Activated CD4-positive, CD25-positive, alpha-beta regulatory T cell treated with anti-CD3 and anti-CD28 coated beads, Interleukin-2, amount 50 U/mL, for 24 hours (primary cell): ENCODE measurements around the gene JKAMP.
"Not testable (repeated sequence)": the region's sequence is repeated elsewhere in the genome, so short reads cannot be mapped to it uniquely, and the experiment has no call there.

ENCODE experiments used
- ATAC-seq, 2 donors: fragments of 150-1000 bp; cut with Tn5 transposase; one replicate each; pipeline ENCODE4 v1.10.0; 2021; ENCODE audit warnings: mild to moderate bottlenecking in 1 of 2, moderate library complexity in 1 of 2

The JKAMP gene, protein sequence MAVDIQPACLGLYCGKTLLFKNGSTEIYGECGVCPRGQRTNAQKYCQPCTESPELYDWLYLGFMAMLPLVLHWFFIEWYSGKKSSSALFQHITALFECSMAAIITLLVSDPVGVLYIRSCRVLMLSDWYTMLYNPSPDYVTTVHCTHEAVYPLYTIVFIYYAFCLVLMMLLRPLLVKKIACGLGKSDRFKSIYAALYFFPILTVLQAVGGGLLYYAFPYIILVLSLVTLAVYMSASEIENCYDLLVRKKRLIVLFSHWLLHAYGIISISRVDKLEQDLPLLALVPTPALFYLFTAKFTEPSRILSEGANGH

DNA sequence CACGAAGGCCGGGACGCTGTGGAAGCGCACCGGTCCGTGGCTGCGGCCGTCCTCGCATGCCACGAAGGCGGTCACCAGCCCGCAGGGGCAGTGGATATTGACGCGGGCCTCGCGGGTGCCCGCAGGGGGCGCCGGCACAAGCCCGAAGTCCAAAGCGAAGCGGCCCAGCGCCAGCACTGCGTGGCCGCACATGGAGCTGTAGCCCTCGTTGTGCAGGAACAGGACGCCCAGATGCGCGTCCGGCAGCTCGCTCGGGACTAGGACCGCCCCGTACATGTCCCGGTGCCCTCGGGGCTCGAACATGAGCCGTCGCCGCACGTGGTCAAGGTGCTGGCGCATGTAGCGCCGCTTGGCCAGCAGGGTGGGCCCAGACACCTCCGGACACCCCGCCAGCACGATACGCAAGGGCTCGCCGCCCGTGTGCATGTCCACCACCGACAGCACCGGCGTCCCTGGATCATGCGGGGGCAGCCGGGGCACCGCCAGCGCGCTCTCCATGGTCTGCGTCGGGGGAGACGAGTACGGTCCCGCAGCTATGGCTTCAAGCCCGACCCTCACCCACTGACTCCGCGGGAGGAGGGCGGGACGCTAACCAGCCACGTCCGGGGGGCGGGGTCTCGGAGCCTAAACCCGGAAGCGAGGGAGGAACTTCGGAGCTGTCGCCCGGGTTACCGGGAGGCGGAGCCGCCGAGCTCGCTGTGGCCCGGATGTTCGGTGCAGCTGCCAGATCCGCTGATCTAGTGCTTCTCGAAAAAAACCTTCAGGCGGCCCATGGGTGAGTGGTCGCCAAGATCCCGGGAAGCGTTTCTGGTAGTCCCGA, at the start of gene JKAMP, which contains the start of gene L3HYPDH:
JKAMP (plus strand) TSS at position 699 of the 820 bp plus-strand sequence; CDS start at position 772, 73 bp downstream.
L3HYPDH (minus strand) TSS at position 590 of the 820 bp plus-strand sequence; CDS start at position 498, 92 bp downstream.
- ATAC-seq: peak; percentile 94 to 95

DNA sequence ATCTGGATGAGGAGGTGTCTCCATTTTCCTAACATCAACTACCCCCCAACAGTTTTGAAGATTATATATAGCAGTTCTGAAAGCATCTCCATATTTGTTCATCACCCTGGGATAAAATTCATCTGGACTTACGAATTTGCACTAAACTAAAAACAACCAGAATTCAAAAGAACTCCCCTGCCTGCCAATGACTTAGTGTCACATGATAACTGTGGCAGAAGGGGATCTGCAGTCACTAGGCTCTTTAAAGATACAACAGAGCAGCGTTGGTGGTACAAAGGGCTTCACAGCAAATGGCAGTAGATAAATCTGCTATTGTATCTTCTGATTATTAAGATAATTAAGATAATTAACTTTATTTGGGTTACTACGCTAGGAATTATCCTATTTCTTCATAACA, 49.2 kb upstream of the JKAMP start:
- ATAC-seq: no peak

DNA sequence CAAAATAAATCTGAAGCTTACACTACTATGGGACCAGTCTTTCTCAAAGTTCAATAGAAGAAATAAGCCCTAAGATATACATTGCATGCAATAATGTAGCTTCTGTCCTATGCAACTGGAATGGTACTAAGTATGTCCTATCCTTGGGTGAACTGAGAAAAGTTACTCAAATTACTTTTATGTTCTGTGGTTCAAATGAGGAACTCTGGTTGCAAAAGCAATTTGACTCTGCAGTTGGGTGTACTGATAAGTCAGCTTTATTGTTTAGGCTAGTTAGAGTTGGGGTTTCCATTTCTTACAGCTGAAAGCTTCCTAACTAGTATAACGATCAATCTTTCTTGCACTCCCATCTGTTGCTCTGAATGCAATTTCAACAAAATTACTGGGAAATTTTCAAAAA, 48.3 kb upstream of the JKAMP start:
- no peak for ATAC-seq

DNA sequence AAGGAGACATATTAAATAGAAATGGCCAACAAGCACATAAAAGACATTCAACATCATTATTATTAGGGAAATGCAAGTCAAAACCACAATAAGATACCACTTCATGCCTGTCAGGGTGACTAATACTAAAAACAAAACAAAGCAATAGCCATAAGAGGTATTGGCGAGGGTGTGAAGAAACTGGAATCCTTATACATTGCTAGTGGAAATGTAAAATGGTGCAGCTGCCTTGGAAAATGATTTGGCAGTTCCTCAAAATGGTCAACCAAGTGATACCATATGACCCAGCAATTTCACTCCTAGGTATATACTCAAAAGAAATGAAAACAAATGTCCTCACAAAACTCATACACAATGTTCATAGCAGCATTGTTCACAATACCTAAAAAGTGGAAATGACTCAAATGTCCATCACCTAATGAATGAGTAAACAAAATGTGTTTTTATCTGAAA, 46.1 kb upstream of the JKAMP start:
- no peak for ATAC-seq

DNA sequence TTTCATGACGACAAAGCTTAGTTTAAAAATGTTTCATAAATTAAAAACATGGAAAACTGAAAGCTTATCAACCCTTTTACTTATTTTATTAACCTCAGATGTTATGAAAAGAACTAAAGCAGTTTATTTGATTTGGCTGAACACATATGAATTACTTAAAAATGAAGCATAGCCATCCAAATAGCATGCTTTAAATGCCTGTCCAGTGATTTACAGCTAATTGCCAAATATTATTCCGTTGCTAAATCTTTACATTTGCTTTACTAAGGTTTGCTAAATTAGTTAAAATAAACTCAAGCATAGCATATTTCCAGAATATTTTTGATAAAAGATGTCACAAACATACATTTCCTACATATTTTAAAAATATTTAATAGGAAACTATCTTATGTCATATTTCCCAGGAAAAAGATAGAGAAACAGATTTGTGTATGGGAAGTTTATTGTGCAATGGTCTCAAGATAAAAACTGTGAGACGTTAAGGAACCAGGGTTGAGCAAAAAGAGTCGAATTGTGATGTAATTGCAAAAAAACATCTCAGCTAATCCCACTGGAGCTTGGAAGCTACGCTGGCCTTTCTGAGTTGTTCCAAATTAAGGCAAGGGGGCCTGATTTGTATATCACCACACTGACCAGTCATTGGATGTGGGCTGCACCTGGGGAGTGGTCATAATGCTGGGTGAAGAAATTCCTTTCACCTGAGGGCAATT, 44.9 kb upstream of the JKAMP start:
- no peak for ATAC-seq

DNA sequence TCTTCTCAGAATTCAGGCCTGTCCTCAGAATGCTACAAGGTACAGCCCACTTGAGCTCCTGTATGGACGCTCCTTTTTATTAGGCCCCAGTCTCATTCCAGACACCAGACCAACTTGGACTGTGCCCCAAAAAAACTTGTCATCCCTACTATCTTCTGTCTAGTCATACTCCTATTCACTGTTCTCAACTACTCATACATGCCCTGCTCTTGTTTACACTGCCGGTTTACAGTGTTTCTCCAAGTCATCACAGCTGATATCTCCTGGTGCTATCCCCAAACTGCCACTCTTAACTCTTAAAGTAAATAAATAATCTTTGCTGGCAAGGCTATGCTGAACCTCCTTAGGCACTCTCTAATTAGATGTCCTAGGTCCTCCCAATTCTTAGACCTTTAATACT, 35.6 kb upstream of the JKAMP start:
- ATAC-seq: not testable (repeated sequence)

DNA sequence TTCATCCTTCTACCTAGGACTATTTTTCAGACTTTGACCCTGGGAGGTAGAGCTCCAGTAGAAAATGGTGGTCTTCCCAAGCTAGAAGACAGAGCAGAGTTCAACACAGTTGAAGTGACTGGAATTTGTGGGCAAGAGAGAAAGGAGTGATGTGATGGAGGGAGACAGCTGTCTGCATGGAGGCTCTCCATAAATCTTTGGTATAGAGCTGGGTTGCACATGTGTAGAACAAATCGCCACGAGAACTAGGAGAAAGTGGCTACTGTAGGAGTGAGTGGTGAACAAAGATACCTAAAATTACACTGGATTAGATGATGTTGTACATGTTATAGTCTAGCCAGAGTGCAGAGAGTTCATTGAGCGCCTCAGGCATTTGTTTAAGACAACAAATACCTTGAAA, 33.6 kb upstream of the JKAMP start:
- no peak for ATAC-seq

DNA sequence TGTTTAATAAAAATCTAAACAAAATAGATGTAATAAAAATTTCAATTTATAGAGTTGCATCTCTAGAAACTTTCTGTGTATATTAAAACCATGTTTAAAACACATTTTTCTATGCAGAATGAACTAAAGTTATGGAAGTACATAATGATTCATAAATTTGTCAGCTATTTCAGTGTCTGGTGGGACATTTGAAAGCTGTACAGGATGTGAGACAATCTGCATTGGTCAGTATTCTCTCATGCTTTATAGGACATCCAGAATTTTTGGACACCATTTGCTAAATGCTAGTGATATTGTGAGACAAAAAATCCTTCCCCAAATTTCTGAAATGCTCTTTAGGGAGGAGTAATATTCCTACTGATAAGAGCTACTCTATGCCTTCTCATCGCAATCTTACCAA, 32.5 kb upstream of the JKAMP start:
- ATAC-seq: no peak

DNA sequence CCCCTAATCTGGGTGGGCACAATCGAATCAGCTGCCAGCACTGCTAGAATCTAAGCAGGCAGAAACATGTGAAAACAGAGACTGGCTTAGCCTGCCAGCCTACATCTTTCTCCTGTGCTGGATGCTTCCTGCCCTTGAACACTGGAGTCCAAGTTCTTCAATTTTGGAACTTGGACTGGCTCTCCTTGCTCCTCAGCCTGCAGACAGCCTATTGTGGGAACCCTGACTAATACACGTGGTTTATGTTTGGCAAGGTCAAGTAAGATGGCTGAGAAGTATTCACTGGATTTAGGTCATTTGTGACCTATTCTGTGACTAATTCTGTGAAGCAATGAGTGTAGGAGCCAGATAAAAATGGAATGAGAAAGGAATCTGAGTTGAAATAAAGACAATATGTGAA, 30.2 kb upstream of the JKAMP start:
- ATAC-seq: no peak

DNA sequence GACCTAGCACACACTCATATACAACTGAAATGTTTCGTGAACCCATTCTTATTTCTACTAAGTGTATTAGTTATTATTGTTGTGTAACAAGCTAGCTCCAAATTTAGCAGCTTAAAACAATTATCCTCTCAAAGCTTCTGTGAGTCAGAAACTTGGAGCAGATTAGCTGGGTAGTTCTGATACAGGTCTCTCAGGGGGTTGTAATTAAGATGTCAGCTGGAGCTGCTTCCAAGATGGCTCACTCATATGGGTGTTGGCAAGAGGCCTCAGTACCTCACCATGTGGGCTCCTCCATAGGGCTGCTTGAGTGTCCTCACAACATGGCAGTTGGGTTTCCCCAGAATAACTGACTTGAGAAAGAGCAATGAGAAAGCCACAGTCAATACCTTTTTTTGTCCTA, 28.9 kb upstream of the JKAMP start:
- ATAC-seq: no peak

DNA sequence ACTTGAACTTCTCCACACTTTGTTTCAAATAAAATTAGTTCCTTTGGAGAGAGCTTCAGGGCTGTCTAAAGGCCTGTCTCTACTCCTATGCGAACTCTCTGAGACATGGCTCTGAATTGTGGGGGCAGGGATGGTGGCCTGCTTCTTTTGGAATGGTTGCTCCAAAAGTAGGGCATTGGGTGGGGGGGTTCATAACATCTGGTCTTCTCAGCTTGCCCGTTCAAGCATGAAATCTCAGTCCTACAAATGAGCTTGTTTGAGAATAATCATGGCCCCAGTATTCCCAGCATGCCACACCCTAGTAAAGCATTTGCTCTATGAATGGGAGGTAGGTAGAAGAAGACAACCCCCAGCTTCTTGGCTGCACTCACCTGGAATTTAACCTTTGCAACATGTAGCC, 25.8 kb upstream of the JKAMP start:
- no peak for ATAC-seq

DNA sequence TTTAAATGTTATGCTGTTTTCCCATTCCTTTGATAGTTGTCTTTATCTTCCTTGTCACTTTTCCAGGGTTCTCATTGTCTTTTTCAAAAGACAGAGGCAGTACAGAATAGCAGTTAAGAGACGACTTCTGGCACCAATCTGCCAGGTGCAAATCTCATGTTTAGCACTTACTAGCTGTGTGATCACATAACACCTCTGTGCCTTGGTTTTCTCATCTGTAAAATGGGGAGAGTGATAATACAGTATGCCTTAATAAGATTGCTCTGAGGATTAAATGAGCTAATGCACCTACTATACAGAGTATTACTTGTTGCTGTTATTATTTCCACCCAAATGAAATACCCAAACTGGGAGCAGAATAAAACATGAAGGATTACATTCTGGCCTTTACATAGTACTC, 23.9 kb upstream of the JKAMP start:
- no peak for ATAC-seq

DNA sequence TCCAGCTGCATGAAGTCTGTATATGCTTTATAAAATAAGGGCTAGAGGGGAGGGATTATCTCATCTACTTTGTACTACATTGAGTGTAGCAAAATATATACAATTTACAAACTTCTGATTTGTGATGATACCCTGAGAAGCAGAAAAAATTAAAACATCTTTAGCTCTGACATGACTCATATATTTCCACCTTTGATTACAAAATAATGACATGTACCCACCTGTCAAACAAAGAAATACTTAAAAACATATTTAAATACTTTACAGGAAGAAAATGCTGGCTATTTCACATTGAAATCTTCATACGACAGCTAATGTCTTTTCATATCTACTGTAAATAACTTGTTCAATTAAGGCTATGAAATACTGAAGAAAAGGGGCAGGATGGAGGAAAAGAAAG, 22.4 kb upstream of the JKAMP start:
- no peak for ATAC-seq

DNA sequence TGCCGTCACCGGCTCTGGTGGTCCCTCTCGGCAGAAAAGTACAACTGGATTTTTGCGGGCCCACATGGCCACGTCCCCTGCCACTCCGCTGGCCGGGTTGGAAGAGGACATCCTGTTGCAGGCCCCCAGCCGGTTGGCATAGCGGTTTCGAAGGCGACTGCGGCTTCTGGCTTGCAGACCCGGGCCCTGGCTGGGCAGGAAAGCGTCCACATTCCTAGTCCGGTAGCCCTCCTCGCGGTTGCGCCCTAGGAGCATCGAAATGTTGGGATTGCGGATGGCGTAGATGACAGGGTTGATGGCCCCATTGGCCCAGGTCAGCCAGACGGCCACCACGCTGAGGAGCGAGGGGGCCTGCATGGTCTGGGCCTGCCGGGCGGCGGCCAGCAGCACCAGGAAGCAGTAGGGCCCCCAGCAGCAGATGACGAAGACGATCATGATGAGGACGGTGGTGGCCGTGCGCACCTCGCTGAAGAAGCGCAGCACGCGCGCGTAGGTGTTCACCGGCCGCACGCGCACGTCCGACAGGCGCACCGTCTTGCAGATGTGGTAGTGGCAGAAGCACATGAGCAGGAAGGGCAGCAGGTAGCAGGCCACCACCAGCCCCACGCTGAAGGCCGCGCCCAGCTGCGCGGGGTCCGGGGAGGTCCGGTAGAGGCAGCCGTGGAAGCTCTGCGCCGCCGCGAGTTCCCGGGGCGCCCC, 20.4 kb upstream of the JKAMP start:
- ATAC-seq: peak; percentile 33 to 54

DNA sequence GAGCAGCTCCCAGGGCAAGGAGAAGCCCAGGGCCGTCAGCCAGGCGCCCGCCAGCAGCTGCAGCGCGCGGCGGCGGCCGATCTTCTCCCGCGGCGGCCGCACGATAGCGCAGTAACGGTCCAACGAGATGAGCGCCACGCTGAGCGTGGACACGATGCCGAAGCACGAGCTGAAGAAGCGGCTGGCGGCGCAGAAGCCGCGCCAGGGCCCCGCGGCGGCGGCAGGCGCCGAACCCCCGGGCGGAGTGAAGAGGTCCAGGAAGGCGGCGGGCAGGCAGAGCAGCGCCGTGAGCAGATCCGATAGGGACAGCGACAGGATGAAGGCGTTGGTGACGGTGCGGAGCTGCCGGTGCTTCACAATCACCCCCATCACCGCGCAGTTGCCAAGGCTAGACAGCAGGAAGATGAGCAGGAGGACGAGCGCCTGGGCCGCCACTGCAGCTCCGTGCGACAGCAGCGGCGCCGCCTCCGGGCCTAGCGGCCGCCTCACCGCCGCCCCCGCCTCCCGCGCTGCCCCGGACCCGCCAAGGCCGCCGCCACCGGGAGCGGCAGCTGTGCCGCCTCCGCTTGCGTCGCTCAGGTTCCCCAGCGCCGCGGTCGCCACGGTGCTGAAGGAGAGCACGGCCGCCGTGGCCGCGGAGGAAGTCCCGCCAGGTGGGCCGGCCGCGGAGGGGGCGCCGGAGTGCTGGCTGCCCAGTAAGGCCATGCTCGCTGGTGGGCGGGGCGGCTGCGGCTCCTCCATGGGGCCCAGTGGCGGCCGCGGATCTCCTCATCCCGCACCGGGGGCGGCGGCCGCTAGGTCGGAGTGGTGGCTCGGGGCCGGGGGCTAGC, 19.6 kb upstream of the JKAMP start:
- ATAC-seq: peak; percentile 61 to 70

DNA sequence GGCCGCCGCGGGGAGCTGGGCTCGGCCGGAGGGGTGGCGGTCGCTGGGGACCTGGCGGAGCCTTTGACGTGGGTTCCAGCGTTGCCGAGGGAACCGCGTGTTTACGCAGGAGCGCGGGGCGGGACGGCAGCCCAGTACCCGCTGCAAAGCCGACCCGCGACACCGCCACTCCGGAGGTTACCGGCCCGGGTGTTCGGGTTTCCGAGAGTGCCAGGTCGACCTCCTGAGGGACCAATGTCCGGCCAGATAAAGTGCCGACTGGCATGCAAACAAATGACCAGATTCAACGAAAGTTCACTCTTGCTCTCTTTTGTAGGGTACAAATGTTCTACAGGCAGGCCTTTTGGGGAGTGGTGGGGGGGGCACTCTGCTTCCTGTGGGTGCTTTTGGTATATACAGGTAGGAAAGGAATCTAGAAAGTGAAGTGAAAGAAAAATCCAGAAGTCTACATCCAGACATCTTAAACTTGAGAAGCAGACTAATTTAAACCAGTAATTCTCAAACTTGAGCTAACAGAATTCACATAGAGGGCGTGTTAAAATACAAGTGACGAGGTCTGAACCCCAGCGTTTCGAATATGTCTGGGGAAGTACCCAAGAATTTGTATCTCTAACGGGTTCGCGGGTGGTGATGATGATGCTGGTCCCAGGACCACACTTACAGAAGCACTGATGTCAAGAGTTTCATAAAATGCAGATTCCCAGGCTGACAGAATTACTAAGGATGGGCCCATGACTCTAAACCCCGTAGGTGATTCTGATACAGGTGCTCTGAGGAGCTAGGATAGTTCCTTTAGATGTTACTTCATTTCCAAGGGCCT, 18.8 kb upstream of the JKAMP start, which contains the start of gene GPR135:
GPR135 (minus strand) TSS at position 65 of the 820 bp plus-strand sequence. CDS start 154 bp downstream, outside the sequence.
- peak; percentile 30 to 37 for ATAC-seq

DNA sequence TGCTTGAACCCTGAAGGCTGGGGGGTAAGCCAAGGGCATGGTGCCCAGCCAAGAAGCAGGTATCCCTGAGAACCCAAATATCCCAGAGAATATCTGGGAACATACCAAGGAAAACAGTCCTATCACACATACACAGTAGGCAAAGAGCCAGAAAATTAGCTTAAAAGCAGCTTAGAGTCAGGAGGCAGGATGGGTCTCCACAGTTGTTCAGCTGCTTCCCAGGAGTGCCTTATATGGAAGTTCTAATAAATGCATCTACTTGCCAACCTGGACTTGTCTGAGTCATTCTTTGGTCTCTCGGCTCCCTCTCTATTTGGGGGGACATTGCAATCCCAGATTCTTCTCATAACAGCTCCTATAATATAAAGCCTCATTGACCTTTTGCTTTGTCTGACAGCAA, 10.1 kb upstream of the JKAMP start:
- no peak for ATAC-seq

DNA sequence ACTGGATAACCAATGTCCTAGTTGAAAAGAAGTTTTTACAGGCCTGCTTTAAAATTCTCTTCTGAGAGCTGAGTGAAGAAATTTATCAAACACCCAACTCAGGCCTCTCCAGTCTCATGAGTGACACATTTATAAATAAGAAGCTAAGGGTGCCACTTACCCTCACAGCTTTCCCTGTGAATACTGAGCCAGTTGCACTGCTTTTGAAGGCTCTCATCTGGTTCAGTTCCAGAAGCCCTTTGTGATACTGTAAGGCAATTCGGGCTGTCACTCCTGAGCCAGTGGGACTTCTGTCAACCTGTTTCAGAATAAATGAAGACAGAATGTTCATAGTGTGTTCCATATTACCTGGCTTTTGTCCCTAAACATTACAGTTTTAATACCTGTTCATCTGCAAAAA, 8.6 kb upstream of the JKAMP start:
- no peak for ATAC-seq

DNA sequence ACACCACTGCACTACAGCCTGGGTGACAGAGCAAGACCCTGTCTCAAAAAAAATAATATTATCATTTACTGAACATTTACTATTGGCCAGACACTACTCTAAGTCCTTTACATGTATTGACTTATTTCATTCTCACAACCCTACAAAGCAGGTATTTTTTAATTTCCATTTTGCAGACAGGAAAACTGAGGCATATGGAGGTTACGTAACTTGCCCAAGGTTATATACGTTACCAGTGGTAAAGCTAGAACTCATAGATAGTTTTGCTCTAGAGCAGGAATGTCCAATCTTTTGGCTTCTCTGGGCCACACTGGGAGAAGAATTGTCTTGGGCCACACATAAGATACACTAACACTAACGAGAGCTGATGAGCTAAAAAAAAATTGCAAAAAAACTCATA, 5.8 kb upstream of the JKAMP start:
- ATAC-seq: no peak

DNA sequence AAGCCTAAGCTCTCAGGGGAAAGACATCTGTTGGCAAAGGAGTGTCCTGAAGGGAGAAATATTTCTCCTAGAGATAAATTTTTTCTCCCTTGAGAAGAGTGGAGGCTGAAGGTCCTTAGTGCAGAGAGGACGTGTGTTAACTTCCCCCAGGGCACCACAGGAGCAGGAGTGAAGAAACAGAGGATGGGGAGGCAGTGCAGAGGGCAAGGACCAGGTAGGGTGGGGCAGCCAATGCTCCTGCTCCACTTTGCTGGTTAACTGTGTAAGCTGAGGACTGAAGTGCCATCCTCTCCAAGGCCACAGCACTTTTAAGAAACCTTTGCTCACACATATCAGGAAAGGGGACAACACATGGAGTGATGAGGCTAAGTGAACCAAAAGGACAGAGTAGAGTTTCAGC, 4.2 kb upstream of the JKAMP start:
- ATAC-seq: no peak

DNA sequence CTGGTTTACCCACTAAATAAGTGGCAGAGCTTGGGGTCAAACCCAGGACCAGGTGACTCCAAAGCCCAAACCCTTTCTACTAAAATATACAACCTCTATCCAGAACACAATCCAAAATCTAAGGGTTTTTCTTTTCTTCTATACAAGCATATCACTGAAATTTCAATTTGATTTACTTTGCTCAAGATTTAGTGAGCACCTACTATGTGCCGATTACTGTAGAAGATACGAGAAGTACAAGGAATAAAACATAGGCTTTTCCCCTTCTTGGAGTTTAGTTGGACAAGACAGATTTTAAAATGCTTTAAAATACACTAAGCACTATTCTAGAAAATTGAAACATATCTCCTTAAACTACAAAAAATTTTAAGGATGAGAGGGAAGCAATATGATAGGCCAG, 2.9 kb upstream of the JKAMP start:
- ATAC-seq: no peak
